Raji (cell line): ENCODE measurements around the gene FDX2.

ENCODE experiments used
- POLR2A ChIP-seq: IDR thresholded peaks from 2 replicates; pipeline ENCODE4 v1.6.1; 2011; ENCODE audit warnings: low read depth, low read length, control low read depth; ENCODE audit not compliant: insufficient read depth

FDX2 gene

GRCh38 chr19:10338940-10339339 lies 23.1 kb upstream of the FDX2 start:
- TF ChIP-seq POLR2A: no peak

- TF ChIP-seq POLR2A: 0 out of 2 replicates have a peak, but pooled peaks have one; percentile 5
These were observed 20.9 kb upstream of the FDX2 start for GRCh38 chr19:10336725-10337124.

GRCh38 chr19:10335352-10335985 lies 19.7 kb upstream of the FDX2 start:
- no peak for TF ChIP-seq POLR2A

- no peak for TF ChIP-seq POLR2A
These were observed 19.0 kb upstream of the FDX2 start for GRCh38 chr19:10334588-10335351.

GRCh38 chr19:10333758-10334587 lies 18.2 kb upstream of the FDX2 start:
- TF ChIP-seq POLR2A: 0 out of 2 replicates have a peak, but pooled peaks have one; percentile 24

- TF ChIP-seq POLR2A: peak; percentile 83
These were observed 17.3 kb upstream of the FDX2 start, which contains the start of gene RAVER1 for GRCh38 chr19:10332965-10333757. Gene RAVER1 (minus strand): TSS chr19:10333529. CDS start chr19:10333507, 22 bp downstream.

GRCh38 chr19:10332158-10332964 lies 16.5 kb upstream of the FDX2 start:
- no peak for TF ChIP-seq POLR2A

- TF ChIP-seq POLR2A: no peak
These were observed 13.7 kb upstream of the FDX2 start for GRCh38 chr19:10329555-10329954.

- TF ChIP-seq POLR2A: no peak
These were observed 13.0 kb upstream of the FDX2 start for GRCh38 chr19:10328558-10329429.

- no peak for TF ChIP-seq POLR2A
These were observed 12.0 kb upstream of the FDX2 start for GRCh38 chr19:10327793-10328192.

GRCh38 chr19:10325732-10326131 lies 9.9 kb upstream of the FDX2 start:
- no peak for TF ChIP-seq POLR2A

GRCh38 chr19:10321874-10322835 lies 6.3 kb upstream of the FDX2 start:
- TF ChIP-seq POLR2A: no peak

- no peak for TF ChIP-seq POLR2A
These were observed 5.6 kb upstream of the FDX2 start for GRCh38 chr19:10321417-10321797.
